Fibroblast of lung (primary cell): ENCODE results near the gene SPOCK1. TPM values are rescaled to one million over a fixed set of nuclear protein-coding genes. Genes with fewer than 3 reads are reported as not detected.

Experiments
- DNase-seq, 2 donors: peaks; one replicate each; pipeline versions ENCODE4 v3.0.0 to v3.0.0-alpha.2; 2010; ENCODE audit warnings: low read depth in 2 of 2
- H2AFZ ChIP-seq: 2 replicates; pipeline ENCODE4 v1.5.1; 2012; ENCODE audit warnings: low read length, control low read depth, inconsistent platforms
- H3K27ac ChIP-seq: 2 replicates; pipeline ENCODE4 v1.5.1; 2011; ENCODE audit warnings: low read length, control low read depth; ENCODE audit not compliant: insufficient read depth
- H3K27me3 ChIP-seq: 2 replicates; pipeline ENCODE4 v1.5.1; 2011; ENCODE audit warnings: mild to moderate bottlenecking, low read length; ENCODE audit not compliant: control insufficient read depth, insufficient read depth
- H3K36me3 ChIP-seq: 2 replicates; pipeline ENCODE4 v1.5.1; 2011; ENCODE audit warnings: low read length; ENCODE audit not compliant: control insufficient read depth, insufficient read depth
- H3K4me1 ChIP-seq: 2 replicates; pipeline ENCODE4 v1.5.1; 2011; ENCODE audit warnings: low read length; ENCODE audit not compliant: control insufficient read depth, insufficient read depth; ENCODE audit errors: extremely low read depth
- H3K4me2 ChIP-seq: 2 replicates; pipeline ENCODE4 v1.5.1; 2011; ENCODE audit warnings: low read length, control low read depth; ENCODE audit not compliant: insufficient read depth; ENCODE audit errors: extremely low read depth
- H3K4me3 ChIP-seq, 4 experiments: fragments of 200-600 bp in 1 of 4; sonication (generic) in 1 of 4; replicated peaks in 1 of 4; 2 replicates each; pipeline ENCODE4 v1.5.1; 2011 to 2016; ENCODE audit warnings: low read length in 4 of 4, low read depth in 3 of 4, mild to moderate bottlenecking in 3 of 4, control low read depth in 2 of 4, inconsistent platforms in 1 of 4, mixed read lengths in 1 of 4; ENCODE audit not compliant: insufficient read depth in 1 of 4; ENCODE audit errors: control extremely low read depth in 1 of 4
- H3K79me2 ChIP-seq: 2 replicates; pipeline ENCODE4 v1.5.1; 2012; ENCODE audit warnings: mild to moderate bottlenecking, low read length, inconsistent platforms; ENCODE audit not compliant: control insufficient read depth, insufficient read depth
- H3K9ac ChIP-seq: 2 replicates; pipeline ENCODE4 v1.5.1; 2011; ENCODE audit warnings: mild to moderate bottlenecking, low read length, control low read depth; ENCODE audit not compliant: insufficient read depth
- H3K9me3 ChIP-seq: 2 replicates; pipeline ENCODE4 v1.5.1; 2012; ENCODE audit warnings: low read depth, low read length; ENCODE audit not compliant: control insufficient read depth, insufficient read depth
- H4K20me1 ChIP-seq: 2 replicates; pipeline ENCODE4 v1.5.1; 2011; ENCODE audit warnings: low read length; ENCODE audit not compliant: control insufficient read depth, insufficient read depth; ENCODE audit errors: extremely low read depth
- CTCF ChIP-seq, 2 donors: IDR thresholded peaks in 1 of 2; conservative IDR thresholded peaks in 1 of 2; 1 replicate in 1 of 2; 2 replicates in 1 of 2; pipeline ENCODE4 v1.5.1; 2011 to 2012; ENCODE audit warnings: low read length in 2 of 2, control low read depth in 1 of 2, inconsistent platforms in 1 of 2, low read depth in 1 of 2, mild to moderate bottlenecking in 1 of 2
- EZH2 ChIP-seq: IDR thresholded peaks from 2 replicates; pipeline ENCODE4 v1.5.1; 2012; ENCODE audit warnings: low read length, control low read depth, mild to moderate bottlenecking; ENCODE audit errors: missing control alignments
- polyA plus RNA-seq, 2 donors: library from polyadenylated mRNA; depleted of rRNA in 1 of 2; stranded (reverse) in 1 of 2; unstranded in 1 of 2; fragments of >200 nt; gene quantifications; 2 replicates each; pipeline ENCODE4 v1.2.1, GENCODE V29; 2011 to 2012; ENCODE audit warnings: missing spikeins in 1 of 2
- total RNA-seq: library from RNA; depleted of rRNA; stranded (reverse); fragments of >200 nt; gene quantifications from 2 replicates; pipeline ENCODE4 v1.2.1, GENCODE V29; 2014

The SPOCK1 gene
- total and polyA plus RNA-seq, 2 donors (not counting 1 experiment from before 2014, with no cell fraction given): 11.1 to 34.9 TPM

GRCh38 chr5:137478043-137478442 is 21.1 kb downstream of the SPOCK1 start:
- Histone ChIP-seq H3K36me3 (no peaks in the 10 kb centered on the region), H3K9me3 (no peaks in the 10 kb centered on the region), H3K79me2 (no peaks in the 10 kb centered on the region), H3K9ac (no peak overlapping the region), H3K4me3 (no peak overlapping the region), H2AFZ (no peak overlapping the region), H3K4me1 (no peaks in the 10 kb centered on the region), H3K27ac (no peak overlapping the region), H4K20me1 (no peaks in the 10 kb centered on the region), H3K4me2 (no peak overlapping the region), H3K27me3 (no peaks in the 10 kb centered on the region)
- DNase-seq: no peak
- TF ChIP-seq EZH2: no peak
- no peak for TF ChIP-seq CTCF (conservative IDR thresholded peaks at IDR 0.05 in 1 of 2, IDR thresholded peaks at IDR 0.05 in 1 of 2; ENCODE audit: low read depth in 1 of 2, low read length in 2 of 2)

GRCh38 chr5:137470921-137471220 is 28.3 kb downstream of the SPOCK1 start:
- Histone ChIP-seq H3K79me2 (no peaks in the 10 kb centered on the region), H3K4me1 (peaks cover 14% of the 10 kb centered on the region), H4K20me1 (no peaks in the 10 kb centered on the region), H3K36me3 (no peaks in the 10 kb centered on the region), H3K4me2 (peak overlapping the region; percentile 55), H3K9ac (no peak overlapping the region), H3K4me3 (no peak overlapping the region), H3K27me3 (no peaks in the 10 kb centered on the region), H3K9me3 (no peaks in the 10 kb centered on the region), H3K27ac (no peak overlapping the region), H2AFZ (no peak overlapping the region)
- DNase-seq: no peak
- TF ChIP-seq CTCF (conservative IDR thresholded peaks at IDR 0.05 in 1 of 2, IDR thresholded peaks at IDR 0.05 in 1 of 2; ENCODE audit: low read depth in 1 of 2, low read length in 2 of 2) (no peak), EZH2 (no peak)

- no peaks in the 10 kb centered on the region for H3K9me3 ChIP-seq
- H3K36me3 ChIP-seq: no peaks in the 10 kb centered on the region
- peak; percentile 18 to 99 for DNase-seq
- H4K20me1 ChIP-seq: no peaks in the 10 kb centered on the region
- peaks cover 14% of the 10 kb centered on the region for H3K4me1 ChIP-seq
- H3K4me3 ChIP-seq: no peak overlapping the region
- H3K4me2 ChIP-seq: peak overlapping the region; percentile 42
- no peak for TF ChIP-seq CTCF (conservative IDR thresholded peaks at IDR 0.05 in 1 of 2, IDR thresholded peaks at IDR 0.05 in 1 of 2; ENCODE audit: low read depth in 1 of 2, low read length in 2 of 2)
- no peak for TF ChIP-seq EZH2
- no peaks in the 10 kb centered on the region for H3K27me3 ChIP-seq
- no peaks in the 10 kb centered on the region for H3K79me2 ChIP-seq
- H2AFZ ChIP-seq: no peak overlapping the region
- no peak overlapping the region for H3K27ac ChIP-seq
- no peak overlapping the region for H3K9ac ChIP-seq
Measured at GRCh38 chr5:137470111-137470920, 28.8 kb downstream of the SPOCK1 start.
